H1 (cell line): ENCODE data around the gene ZNF761. TPM values are rescaled to one million over a fixed set of nuclear protein-coding genes. Genes with fewer than 3 reads are reported as not detected.
"Not testable (repeated sequence)": the region's sequence is repeated elsewhere in the genome, so short reads cannot be mapped to it uniquely, and the experiment has no call there.

Experiments used
- CTCF ChIA-PET: fragments of 300-600 bp; sonication (Branson Sonifier 250); formaldehyde crosslinking; loops from one replicate; lab custom pipeline; 2021; ENCODE audit not compliant: partially characterized antibody; lab: Charles Lee
- POLR2A ChIA-PET: fragments of 300-600 bp; sonication (Branson Sonifier 250); formaldehyde crosslinking; loops from one replicate; lab custom pipeline; 2021; ENCODE audit warnings: inconsistent platforms; ENCODE audit not compliant: partially characterized antibody; lab: Charles Lee
- DNase-seq, 2 experiments: peaks; one replicate each; pipeline versions ENCODE4 v3.0.0 to v3.0.0-alpha.2; 2010 to 2022; ENCODE audit warnings: low spot score in 2 of 2, low read depth in 1 of 2, mixed read lengths in 1 of 2
- FAIRE-seq: peaks from 2 replicates; lab custom pipeline; 2011; peaks lifted over from hg19 to GRCh38; lab: Jason Lieb, UNC
- H2AFZ ChIP-seq: 2 replicates; pipeline ENCODE4 v1.8.1; 2012; ENCODE audit warnings: low read length, inconsistent platforms
- H2AK5ac ChIP-seq: 2 replicates; pipeline ENCODE4 v1.6.1; 2013; ENCODE audit warnings: low read depth, low read length
- H2BK120ac ChIP-seq: replicated peaks from 2 replicates; pipeline ENCODE3; 2013; ENCODE audit warnings: low read depth, low read length, inconsistent platforms
- H2BK12ac ChIP-seq: 2 replicates; pipeline ENCODE4 v1.6.1; 2013; ENCODE audit warnings: low read depth, low read length
- H2BK15ac ChIP-seq: 2 replicates; pipeline ENCODE4 v1.6.1; 2013; ENCODE audit warnings: low read length
- H2BK20ac ChIP-seq: 2 replicates; pipeline ENCODE4 v1.6.1; 2013; ENCODE audit warnings: low read length
- H2BK5ac ChIP-seq: 2 replicates; pipeline ENCODE4 v1.6.1; 2013; ENCODE audit warnings: low read depth, low read length
- H3K14ac ChIP-seq: 2 replicates; pipeline ENCODE4 v1.6.1; 2013; ENCODE audit warnings: inconsistent platforms; ENCODE audit not compliant: insufficient read length
- H3K18ac ChIP-seq: 2 replicates; pipeline ENCODE4 v1.6.1; 2013; ENCODE audit warnings: low read length; ENCODE audit errors: extremely low read depth
- H3K23ac ChIP-seq: 2 replicates; pipeline ENCODE4 v1.6.1; 2013; ENCODE audit warnings: inconsistent platforms; ENCODE audit not compliant: insufficient read length
- H3K23me2 ChIP-seq: 2 replicates; pipeline ENCODE4 v1.6.1; 2013; ENCODE audit warnings: low read depth, low read length
- H3K27ac ChIP-seq: 2 replicates; pipeline ENCODE4 v1.6.1; 2011; ENCODE audit warnings: low read depth, low read length, inconsistent platforms
- H3K27me3 ChIP-seq, 4 experiments: replicated peaks in 1 of 4; 1 replicate in 1 of 4; 2 replicates in 3 of 4; pipeline versions ENCODE4 v1.6.1 to v1.8.1; 2011 to 2013; ENCODE audit warnings: low read length in 3 of 4, mild to moderate bottlenecking in 3 of 4, inconsistent platforms in 2 of 4, mixed read lengths in 2 of 4, moderate library complexity in 1 of 4; ENCODE audit not compliant: control insufficient read depth in 3 of 4, insufficient read depth in 3 of 4; ENCODE audit errors: extremely low read depth in 1 of 4
- H3K36me3 ChIP-seq, 4 experiments: 2 replicates each; pipeline versions ENCODE4 v1.6.1 to v1.8.1; 2011 to 2013; ENCODE audit warnings: mild to moderate bottlenecking in 4 of 4, low read length in 3 of 4, moderate library complexity in 2 of 4, control low read depth in 1 of 4, inconsistent platforms in 1 of 4; ENCODE audit not compliant: insufficient read depth in 4 of 4, control insufficient read depth in 2 of 4
- H3K4ac ChIP-seq: replicated peaks from 2 replicates; pipeline ENCODE3; 2013; ENCODE audit warnings: low read length, low read depth, mixed read lengths, inconsistent platforms; ENCODE audit not compliant: insufficient read length
- H3K4me1 ChIP-seq, 4 experiments: replicated peaks in 1 of 4; 1 replicate in 1 of 4; 2 replicates in 3 of 4; pipeline versions ENCODE4 v1.6.1 to v1.8.1; 2011 to 2013; ENCODE audit warnings: low read length in 3 of 4, inconsistent platforms in 2 of 4, mixed read lengths in 1 of 4; ENCODE audit not compliant: insufficient read depth in 4 of 4, control insufficient read depth in 3 of 4
- H3K4me2 ChIP-seq, 2 experiments: 2 replicates each; pipeline versions ENCODE4 v1.6.1 to v1.8.1; 2011 to 2013; ENCODE audit warnings: low read depth in 2 of 2, low read length in 2 of 2, control low read depth in 1 of 2, inconsistent platforms in 1 of 2, mild to moderate bottlenecking in 1 of 2; ENCODE audit not compliant: insufficient read depth in 1 of 2
- H3K4me3 ChIP-seq, 4 experiments: fragments of 200-600, 300-600 bp in 1 of 4; sonication (generic), shearing (Covaris generic), sonication (Bioruptor Twin) in 1 of 4; 2 replicates each; pipeline versions ENCODE4 v1.5.1 to v1.8.1; 2011 to 2016; ENCODE audit warnings: low read length in 4 of 4, low read depth in 3 of 4, control low read depth in 2 of 4, inconsistent platforms in 2 of 4, mild to moderate bottlenecking in 2 of 4, mixed read lengths in 1 of 4, moderate library complexity in 1 of 4; ENCODE audit not compliant: insufficient read depth in 2 of 4; ENCODE audit errors: extremely low read depth in 1 of 4
- H3K56ac ChIP-seq: replicated peaks from 2 replicates; pipeline ENCODE3; 2013; ENCODE audit warnings: low read depth, mild to moderate bottlenecking, mixed read lengths, low read length, inconsistent platforms; ENCODE audit not compliant: insufficient read length
- H3K79me1 ChIP-seq: 2 replicates; pipeline ENCODE4 v1.6.1; 2013; ENCODE audit warnings: low read depth, low read length, control low read depth
- H3K79me2 ChIP-seq, 2 experiments: 2 replicates each; pipeline versions ENCODE4 v1.6.1 to v1.8.1; 2012 to 2013; ENCODE audit warnings: low read length in 2 of 2, mild to moderate bottlenecking in 2 of 2, inconsistent platforms in 1 of 2; ENCODE audit not compliant: insufficient read depth in 2 of 2, control insufficient read depth in 1 of 2
- H3K9ac ChIP-seq, 4 experiments: replicated peaks in 1 of 4; 1 replicate in 1 of 4; 2 replicates in 3 of 4; pipeline versions ENCODE4 v1.6.1 to v1.8.1; 2011 to 2013; ENCODE audit warnings: low read depth in 3 of 4, low read length in 3 of 4, control low read depth in 2 of 4, mild to moderate bottlenecking in 2 of 4, moderate library complexity in 2 of 4, inconsistent platforms in 1 of 4; ENCODE audit errors: extremely low read depth in 1 of 4
- H3K9me3 ChIP-seq, 2 experiments: 2 replicates each; pipeline versions ENCODE4 v1.6.1 to v1.8.1; 2012 to 2013; ENCODE audit warnings: mild to moderate bottlenecking in 2 of 2, moderate library complexity in 2 of 2, control low read depth in 1 of 2, inconsistent platforms in 1 of 2, low read depth in 1 of 2, low read length in 1 of 2, mixed read lengths in 1 of 2; ENCODE audit not compliant: insufficient read depth in 2 of 2
- H4K20me1 ChIP-seq, 2 experiments: replicated peaks in 1 of 2; 2 replicates each; pipeline versions ENCODE3 to v1.8.1; 2011 to 2013; ENCODE audit warnings: inconsistent platforms in 2 of 2, low read length in 2 of 2, mild to moderate bottlenecking in 1 of 2; ENCODE audit not compliant: insufficient read depth in 2 of 2, control insufficient read depth in 1 of 2
- H4K5ac ChIP-seq: 2 replicates; pipeline ENCODE4 v1.6.1; 2013; ENCODE audit warnings: low read length, low read depth, mixed read lengths, inconsistent platforms; ENCODE audit not compliant: insufficient read length
- H4K8ac ChIP-seq: 2 replicates; pipeline ENCODE4 v1.8.0; 2013; ENCODE audit warnings: mild to moderate bottlenecking, moderate library complexity, low read length, inconsistent platforms; ENCODE audit not compliant: insufficient read depth; ENCODE audit errors: extremely low read depth
- H4K91ac ChIP-seq: replicated peaks from 2 replicates; pipeline ENCODE3; 2013; ENCODE audit warnings: low read length, mixed read lengths, inconsistent platforms; ENCODE audit not compliant: insufficient read length
- WGBS, 2 experiments: shearing (Covaris generic) in 1 of 2; methylation state at CpG; one replicate each; pipeline versions ENCODE4 v1.1.6 to v1.1.7; 2013 to 2015; ENCODE audit warnings: low lambda C conversion rate in 2 of 2, mixed read lengths in 2 of 2, inconsistent platforms in 1 of 2, low coverage in 1 of 2, missing lambda C conversion rate in 1 of 2; ENCODE audit not compliant: insufficient replicate concordance in 2 of 2, insufficient coverage in 1 of 2, insufficient read length in 1 of 2; ENCODE audit errors: extremely low coverage in 1 of 2, missing lambda C conversion rate in 1 of 2; 5-methylcytosine and 5-hydroxymethylcytosine counted together
- polyA plus RNA-seq, 7 experiments: library from polyadenylated mRNA; depleted of rRNA in 3 of 7; stranded (reverse) in 5 of 7; unstranded in 2 of 7; fragments of >200 nt in 5 of 7; fragments of 200-250 nt in 2 of 7; gene quantifications; 1 replicate in 5 of 7; 2 replicates in 1 of 7; 4 replicates in 1 of 7; pipeline versions ENCODE4 v1.2.1 to v1.2.3, GENCODE V29; 2011 to 2013; ENCODE audit warnings: missing spikeins in 2 of 7, mixed read lengths in 2 of 7
- total RNA-seq: library from RNA; stranded (reverse); fragmentation: NEBNext Ultra II Directional; extraction: Animal tissue kit (Norgen Biotek cat#: 25700); gene quantifications from 2 replicates; pipeline ENCODE4 v1.2.1, GENCODE V29; 2021

ZNF761 gene
- total and polyA plus RNA-seq, 2 of the 8 experiments (the other 6 are each of a cell fraction or from before 2014, with no cell fraction given), result 11.1 to 25.1 TPM

- H4K20me1 ChIP-seq, H3K14ac ChIP-seq, H3K56ac ChIP-seq, H3K23ac ChIP-seq, H4K8ac ChIP-seq, H3K27ac ChIP-seq, FAIRE-seq, H2AK5ac ChIP-seq, H3K4ac ChIP-seq, H2BK15ac ChIP-seq, H3K27me3 ChIP-seq, H2BK120ac ChIP-seq, H3K18ac ChIP-seq, H4K91ac ChIP-seq, H3K9ac ChIP-seq, H3K79me1 ChIP-seq, H2BK20ac ChIP-seq, H4K5ac ChIP-seq, H3K9me3 ChIP-seq, DNase-seq, H3K4me1 ChIP-seq, CTCF ChIA-PET, H3K23me2 ChIP-seq, H3K4me3 ChIP-seq, H2AFZ ChIP-seq, H3K4me2 ChIP-seq, H2BK5ac ChIP-seq, H2BK12ac ChIP-seq, POLR2A ChIA-PET, H3K79me2 ChIP-seq: not testable (repeated sequence)
- 100% methylated on average over 1 of the region's 1 CpG; no CpG with 5 or more reads in 1 of the 2 experiments for WGBS, 2 experiments
- H3K36me3 ChIP-seq, result peaks cover 0 to 24% (median 7%) of the 10 kb centered on the region in 4 experiments; a peak in 5 of 8 replicates
Observed at GRCh38 chr19:53397918-53398317, 33.9 kb upstream of the ZNF761 start.
